Neural progenitor cell (in vitro differentiated cells): ENCODE results near the gene SESN2. TPM values are rescaled to one million over a fixed set of nuclear protein-coding genes. Genes with fewer than 3 reads are reported as not detected.

Source experiments
- DNase-seq: peaks from one replicate; pipeline ENCODE4 v3.0.0-alpha.2; 2016; ENCODE audit warnings: low spot score
- H2AFZ ChIP-seq: fragments of 200-600 bp; sonication (generic); replicated peaks from 2 replicates; pipeline ENCODE4 v1.6.1; 2016; ENCODE audit warnings: antibody characterized with exemption
- H3F3A ChIP-seq: fragments of 200-600 bp; sonication (generic); 2 replicates; pipeline ENCODE4 v1.6.1; 2016; ENCODE audit warnings: antibody characterized with exemption, low read depth
- H3K27ac ChIP-seq: fragments of 200-600 bp; sonication (generic); 2 replicates; pipeline ENCODE4 v1.5.1; 2016; ENCODE audit warnings: mild to moderate bottlenecking
- H3K27me3 ChIP-seq: fragments of 200-600 bp; sonication (generic); 2 replicates; pipeline ENCODE4 v1.6.1; 2016; ENCODE audit warnings: mild to moderate bottlenecking, moderate library complexity
- H3K36me3 ChIP-seq: fragments of 200-600 bp; sonication (generic); 2 replicates; pipeline ENCODE4 v1.5.1; 2016
- H3K4me1 ChIP-seq: fragments of 200-600 bp; sonication (generic); 2 replicates; pipeline ENCODE4 v1.6.1; 2016; ENCODE audit warnings: mixed run types
- H3K4me2 ChIP-seq: fragments of 200-600 bp; sonication (generic); 2 replicates; pipeline ENCODE4 v1.6.1; 2016
- H3K4me3 ChIP-seq: fragments of 200-600 bp; sonication (generic); 2 replicates; pipeline ENCODE4 v1.5.1; 2016
- H3K79me2 ChIP-seq: fragments of 200-600 bp; sonication (generic); 2 replicates; pipeline ENCODE4 v1.6.1; 2016; ENCODE audit warnings: low read depth
- H3K9ac ChIP-seq: fragments of 200-600 bp; sonication (generic); 2 replicates; pipeline ENCODE4 v1.6.1; 2016
- H3K9me3 ChIP-seq: fragments of 200-600 bp; sonication (generic); 2 replicates; pipeline ENCODE4 v1.5.1; 2016; ENCODE audit warnings: low read depth
- H4K20me1 ChIP-seq: fragments of 200-600 bp; sonication (generic); 2 replicates; pipeline ENCODE4 v1.6.1; 2016; ENCODE audit warnings: low read depth
- H3K27ac Mint-ChIP-seq: 3 replicates; pipeline ENCODE4 v1.8.0; 2021; ENCODE audit warnings: mixed read lengths
- H3K27me3 Mint-ChIP-seq: 2 replicates; pipeline ENCODE4 v1.8.0; 2022; ENCODE audit warnings: low read depth, mild to moderate bottlenecking, inconsistent platforms, moderate library complexity, mixed read lengths; ENCODE audit not compliant: insufficient read depth
- H3K36me3 Mint-ChIP-seq: 3 replicates; pipeline ENCODE4 v1.8.0; 2021; ENCODE audit warnings: mixed read lengths
- H3K4me1 Mint-ChIP-seq: 3 replicates; pipeline ENCODE4 v1.8.0; 2021; ENCODE audit warnings: mixed read lengths
- H3K4me3 Mint-ChIP-seq: 3 replicates; pipeline ENCODE4 v1.8.0; 2021; ENCODE audit warnings: mild to moderate bottlenecking, moderate library complexity, mixed read lengths
- H3K9me3 Mint-ChIP-seq: 3 replicates; pipeline ENCODE4 v1.8.0; 2020; ENCODE audit warnings: mixed read lengths
- CTCF ChIP-seq: fragments of 200-600 bp; sonication (generic); IDR thresholded peaks from 2 replicates; pipeline ENCODE4 v1.5.1; 2017; ENCODE audit warnings: antibody characterized with exemption, mild to moderate bottlenecking
- EZH2 ChIP-seq: fragments of 200-600 bp; sonication (generic); IDR thresholded peaks from 2 replicates; pipeline ENCODE4 v1.6.1; 2017; ENCODE audit warnings: antibody characterized with exemption, mild to moderate bottlenecking, moderate library complexity
- EZH2phosphoT487 ChIP-seq: fragments of 200-600 bp; sonication (generic); IDR thresholded peaks from 2 replicates; pipeline ENCODE4 v1.6.1; 2017; ENCODE audit warnings: antibody characterized with exemption
- total RNA-seq: library from RNA; depleted of rRNA; stranded (reverse); fragments of >200 nt; gene quantifications from 2 replicates; pipeline ENCODE4 v1.2.3, GENCODE V29; 2015; ENCODE audit warnings: low replicate concordance

The SESN2 gene
- total RNA-seq, 1 donor from 2014 or later: 7.6 TPM

DNA sequence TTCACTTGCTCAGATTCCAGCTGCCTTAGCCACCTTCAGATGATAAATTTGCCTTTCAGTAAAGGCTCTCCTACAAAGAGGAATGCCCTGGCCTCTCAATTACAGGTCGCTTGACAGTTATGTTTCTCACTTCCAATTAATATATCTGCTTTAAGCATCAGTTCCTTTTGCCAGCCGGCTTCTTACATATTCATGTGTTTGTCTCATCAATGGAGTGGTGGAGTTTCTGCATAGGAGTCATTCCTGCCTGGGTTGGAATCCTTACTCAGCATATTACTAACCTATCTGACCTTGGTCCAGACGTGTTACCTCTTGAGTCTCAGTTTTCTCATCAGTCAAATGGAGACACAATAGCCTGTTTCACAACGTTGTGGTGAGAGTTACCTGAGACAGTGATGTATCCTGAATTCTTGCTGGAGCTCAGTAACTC, 9.4 kb upstream of the SESN2 start:
- Histone ChIP-seq H3K9me3 (no peaks in the 10 kb centered on the region), H3K36me3 (no peaks in the 10 kb centered on the region), H3K27ac (no peak overlapping the region), H3F3A (peaks cover 30% of the 10 kb centered on the region), H3K9ac (no peak overlapping the region), H2AFZ (no peak overlapping the region), H3K4me3 (no peak overlapping the region), H3K4me2 (no peak overlapping the region), H4K20me1 (no peaks in the 10 kb centered on the region), H3K4me1 (peaks cover 20% of the 10 kb centered on the region), H3K79me2 (peaks cover 12% of the 10 kb centered on the region), H3K27me3 (no peaks in the 10 kb centered on the region)
- no peaks in the 10 kb centered on the region for H3K36me3 Mint-ChIP-seq
- peaks cover 8% of the 10 kb centered on the region for H3K27me3 Mint-ChIP-seq
- H3K4me3 Mint-ChIP-seq: no peak overlapping the region
- no peak for DNase-seq
- H3K9me3 Mint-ChIP-seq: no peaks in the 10 kb centered on the region
- TF ChIP-seq CTCF (no peak), EZH2phosphoT487 (no peak), EZH2 (no peak)
- H3K27ac Mint-ChIP-seq: no peak overlapping the region
- peaks cover 27% of the 10 kb centered on the region for H3K4me1 Mint-ChIP-seq

DNA sequence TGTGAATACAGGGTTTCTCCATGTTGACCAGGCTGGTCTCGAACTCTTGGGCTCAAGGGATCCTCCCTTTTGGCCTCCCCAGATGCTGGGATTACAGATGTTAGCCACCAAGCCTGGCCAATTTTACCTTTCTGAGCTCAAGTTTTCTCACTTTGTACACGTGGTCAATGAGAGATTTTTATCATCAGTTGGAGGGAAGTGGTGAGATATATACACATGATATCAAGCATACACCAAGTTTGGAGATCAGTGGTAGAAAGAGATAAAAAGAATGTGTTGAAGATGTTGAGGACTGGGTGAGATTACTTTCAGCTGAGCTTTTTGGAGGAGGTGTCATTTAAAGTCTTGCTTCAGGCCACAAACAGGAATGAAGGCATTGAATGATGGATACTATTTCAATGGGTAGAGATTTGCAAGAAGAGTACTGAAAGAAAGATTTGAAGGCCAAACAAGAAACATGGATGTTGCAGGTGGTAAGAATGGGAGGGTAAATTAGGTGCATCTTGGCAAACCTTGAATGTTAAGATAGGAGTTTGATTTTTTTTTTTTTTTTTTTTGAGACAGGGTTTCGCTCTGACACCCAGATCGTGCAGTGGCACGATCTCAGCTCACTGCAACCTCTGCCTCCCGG, 3.0 kb upstream of the SESN2 start:
- Histone ChIP-seq H3K4me3 (no peak overlapping the region), H3K4me2 (no peak overlapping the region), H3K36me3 (no peaks in the 10 kb centered on the region), H3K27me3 (no peaks in the 10 kb centered on the region), H3K9ac (no peak overlapping the region), H3K4me1 (peaks cover 6% of the 10 kb centered on the region), H3K79me2 (peaks cover 12% of the 10 kb centered on the region), H3K27ac (no peak overlapping the region), H3F3A (peaks cover 19% of the 10 kb centered on the region), H2AFZ (no peak overlapping the region), H4K20me1 (peaks cover 11% of the 10 kb centered on the region), H3K9me3 (no peaks in the 10 kb centered on the region)
- Mint-ChIP-seq H3K9me3 (no peaks in the 10 kb centered on the region), H3K27me3 (peaks cover 13% of the 10 kb centered on the region), H3K27ac (no peak overlapping the region), H3K4me1 (peaks cover 12% of the 10 kb centered on the region), H3K4me3 (peak overlapping the region; percentile 27), H3K36me3 (no peaks in the 10 kb centered on the region)
- TF ChIP-seq CTCF (no peak), EZH2phosphoT487 (no peak), EZH2 (no peak)
- DNase-seq: no peak

DNA sequence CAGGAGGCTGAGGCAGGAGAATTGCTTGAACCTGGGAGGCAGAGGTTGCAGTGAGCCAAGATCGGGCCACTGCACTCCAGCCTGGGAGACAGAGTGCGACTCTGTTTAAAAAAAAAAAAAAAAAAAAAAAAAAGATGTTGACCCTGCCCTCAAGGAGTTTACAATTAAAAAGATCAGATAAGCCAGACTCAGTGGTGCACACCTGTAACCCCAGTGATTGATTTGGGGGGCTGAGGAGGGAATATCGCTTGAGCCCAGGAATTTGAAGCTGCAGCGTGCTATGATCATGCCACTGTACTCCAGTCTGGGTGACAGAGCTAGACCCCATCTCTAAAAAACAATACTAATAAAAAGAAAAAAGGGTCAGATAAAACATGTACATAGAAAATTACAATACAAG, 1.6 kb upstream of the SESN2 start:
- H2AFZ ChIP-seq: no peak overlapping the region
- no peaks in the 10 kb centered on the region for H3K27me3 ChIP-seq
- H3K4me3 ChIP-seq: no peak overlapping the region
- H3K4me1 ChIP-seq: peaks cover 9% of the 10 kb centered on the region
- no peak overlapping the region for H3K9ac ChIP-seq
- peaks cover 19% of the 10 kb centered on the region for H3F3A ChIP-seq
- H4K20me1 ChIP-seq: peaks cover 22% of the 10 kb centered on the region
- Mint-ChIP-seq H3K4me1 (peaks cover 15% of the 10 kb centered on the region), H3K36me3 (no peaks in the 10 kb centered on the region), H3K9me3 (no peaks in the 10 kb centered on the region), H3K27me3 (peaks cover 14% of the 10 kb centered on the region), H3K4me3 (peak overlapping the region; percentile 81), H3K27ac (no peak overlapping the region)
- no peak overlapping the region for H3K4me2 ChIP-seq
- no peaks in the 10 kb centered on the region for H3K9me3 ChIP-seq
- no peak overlapping the region for H3K27ac ChIP-seq
- peaks cover 26% of the 10 kb centered on the region for H3K79me2 ChIP-seq
- TF ChIP-seq EZH2: no peak
- TF ChIP-seq CTCF: no peak
- TF ChIP-seq EZH2phosphoT487: no peak
- H3K36me3 ChIP-seq: no peaks in the 10 kb centered on the region
- no peak for DNase-seq
